ENCODE data around the gene CSF1R. TPM values are rescaled to one million over a fixed set of nuclear protein-coding genes. Genes with fewer than 3 reads are reported as not detected.

CSF1R gene
- total and polyA plus RNA-seq, 2 of the 4 experiments (the other 2 are of a cell fraction) = 0.14 to 0.36 TPM

- H2AK5ac ChIP-seq (ENCODE audit: low read depth, low read length) = peak overlapping the region; percentile 66; the same call in 1 of the 2 replicates
- H2AK9ac ChIP-seq (replicated peaks; ENCODE audit: low read depth, low read length, poor library complexity) = no peak overlapping the region
- peaks cover 7% of the 10 kb centered on the region for H3K9me1 ChIP-seq (ENCODE audit: insufficient read depth, low read length)
- H3K23ac ChIP-seq (ENCODE audit: low read depth, low read length) = peak overlapping the region; percentile 75; the same call in 1 of the 2 replicates
- ATAC-seq (ENCODE audit: low read depth) (no peak), DNase-seq (no peak)
- ChIA-PET POLR2A (ENCODE audit: unreplicated experiment) (no interaction called here), CTCF (interaction anchor here (1.7 kb wide), 1 partner anchor 18 kb away, joined by 3 read pairs; no protein-coding TSS in a partner anchor)
- H2BK120ac ChIP-seq (ENCODE audit: low read depth, low read length) = peak overlapping the region; percentile 53; the same call in 1 of the 2 replicates
- no TSS peak for BruUV-seq (replicated peaks)
- peaks cover 31 to 54% of the 10 kb centered on the region in 2 experiments for H3K79me1 ChIP-seq (ENCODE audit: low read depth in 1 of 2, low read length in 2 of 2)
- H3K36me3 ChIP-seq (ENCODE audit: control insufficient read depth, insufficient read depth, low read length) = peaks cover 31% of the 10 kb centered on the region
- H2BK20ac ChIP-seq (ENCODE audit: low read depth, low read length) = peak overlapping the region; percentile 47; the same call in 1 of the 2 replicates
- no peak overlapping the region for H4K5ac ChIP-seq (ENCODE audit: low read depth, low read length)
- H4K8ac ChIP-seq (ENCODE audit: low read depth in 2 of 2, low read length in 2 of 2) = peak overlapping the region in 1 of 2 experiments; percentile 50; a peak in 1 of 4 replicates
- no peak overlapping the region for H3K4me3 ChIP-seq (ENCODE audit: insufficient read depth, low read depth, low read length)
- H4K20me1 ChIP-seq (ENCODE audit: insufficient read depth, low read length) = no peaks in the 10 kb centered on the region
- dilution Hi-C loops (cut with HindIII; ENCODE audit: low sequenced_read_pairs, unreplicated experiment) (no loop called here), in situ Hi-C loops (cut with MboI; ENCODE audit: low sequenced_read_pairs) (no loop called here), intact Hi-C loops (cut with micrococcal nuclease) (no loop called here)
- no peak overlapping the region for H3K9ac ChIP-seq (ENCODE audit: low read depth, low read length)
- no peak overlapping the region for H3K27ac ChIP-seq (ENCODE audit: insufficient read depth, low read length)
- no peak overlapping the region for H2BK15ac ChIP-seq (ENCODE audit: low read depth, low read length)
- no peak overlapping the region; the same call in 1 of the 2 replicates for H3K18ac ChIP-seq (ENCODE audit: low read depth, low read length)
- no peaks in the 10 kb centered on the region for H3K9me3 ChIP-seq (ENCODE audit: control insufficient read depth, insufficient read depth, low read length)
- H2AFZ ChIP-seq (replicated peaks; ENCODE audit: low read length, poor library complexity) = no peak overlapping the region
- peaks cover 12% of the 10 kb centered on the region for H3K4me1 ChIP-seq (ENCODE audit: control insufficient read depth, insufficient read depth, low read length)
- H3K4me2 ChIP-seq (ENCODE audit: low read depth, low read length) = peak overlapping the region; percentile 47; the same call in 1 of the 2 replicates
- WGBS, 2 experiments (ENCODE audit: extremely low coverage in 2 of 2, insufficient read length in 1 of 2) = no CpG with 5 or more reads among the region's 2 CpGs
- TF ChIP-seq, protein P1, sequence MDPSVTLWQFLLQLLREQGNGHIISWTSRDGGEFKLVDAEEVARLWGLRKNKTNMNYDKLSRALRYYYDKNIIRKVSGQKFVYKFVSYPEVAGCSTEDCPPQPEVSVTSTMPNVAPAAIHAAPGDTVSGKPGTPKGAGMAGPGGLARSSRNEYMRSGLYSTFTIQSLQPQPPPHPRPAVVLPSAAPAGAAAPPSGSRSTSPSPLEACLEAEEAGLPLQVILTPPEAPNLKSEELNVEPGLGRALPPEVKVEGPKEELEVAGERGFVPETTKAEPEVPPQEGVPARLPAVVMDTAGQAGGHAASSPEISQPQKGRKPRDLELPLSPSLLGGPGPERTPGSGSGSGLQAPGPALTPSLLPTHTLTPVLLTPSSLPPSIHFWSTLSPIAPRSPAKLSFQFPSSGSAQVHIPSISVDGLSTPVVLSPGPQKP (IDR thresholded peaks at IDR 0.05; ENCODE audit: borderline replicate concordance, low read depth, low read length) = no peak
- TF ChIP-seq BHLHE40 (IDR thresholded peaks at IDR 0.05; ENCODE audit: low read depth, low read length) (no peak), USF2 (IDR thresholded peaks at IDR 0.05; ENCODE audit: low read depth, low read length) (no peak), MXI1 (IDR thresholded peaks at IDR 0.05; ENCODE audit: borderline replicate concordance, low read depth, low read length) (no peak), SMC3 (IDR thresholded peaks at IDR 0.05; ENCODE audit: low read depth, low read length) (no peak), CTCF (conservative IDR thresholded peaks at IDR 0.05; ENCODE audit: low read depth, low read length) (no peak), RFX5 (IDR thresholded peaks at IDR 0.05; ENCODE audit: low read depth, low read length) (no peak), POLR2A (IDR thresholded peaks at IDR 0.05; ENCODE audit: low read depth, low read length) (no peak), MAZ (IDR thresholded peaks at IDR 0.05; ENCODE audit: borderline replicate concordance, low read depth, low read length) (no peak), RCOR1 (IDR thresholded peaks at IDR 0.05; ENCODE audit: insufficient replicate concordance, low read length) (no peak), RAD21 (IDR thresholded peaks at IDR 0.05; ENCODE audit: low read length) (no peak), CEBPB (IDR thresholded peaks at IDR 0.05; ENCODE audit: low read depth, low read length) (no peak), NFE2L2 (IDR thresholded peaks at IDR 0.05; ENCODE audit: low read depth, low read length) (no peak), MAFK (IDR thresholded peaks at IDR 0.05; ENCODE audit: low read depth, low read length) (no peak), CHD1 (IDR thresholded peaks at IDR 0.05; ENCODE audit: low read depth, low read length) (no peak)
- no peaks in the 10 kb centered on the region for H3K27me3 ChIP-seq (ENCODE audit: control insufficient read depth, insufficient read depth, low read length)
- peak overlapping the region; percentile 64; the same call in 1 of the 2 replicates for H3K14ac ChIP-seq (replicated peaks; ENCODE audit: low read depth, low read length)
- H3K4ac ChIP-seq (ENCODE audit: low read depth, low read length) = peak overlapping the region; percentile 65; the same call in 1 of the 2 replicates
- peak overlapping the region; percentile 17 for H2BK5ac ChIP-seq (ENCODE audit: low read depth, low read length, poor library complexity, severe bottlenecking)
- H3K56ac ChIP-seq (ENCODE audit: extremely low read depth, insufficient read depth, low read length) = no peak overlapping the region
- no peak overlapping the region for H4K91ac ChIP-seq (ENCODE audit: insufficient read depth, low read depth, low read length)
Observed at GRCh38 chr5:150022681-150023080, 63.7 kb downstream of the CSF1R start.
